Testis (tissue), 3 donors: ENCODE results near the gene MPG. TPM values are rescaled to one million over a fixed set of nuclear protein-coding genes. Genes with fewer than 3 reads are reported as not detected.

Experiments
- DNase-seq: peaks from one replicate; pipeline ENCODE4 v3.0.0-alpha.2; 2019
- H3K27ac ChIP-seq, 2 donors: fragments of 200-600 bp; sonication (generic); one replicate each; pipeline ENCODE4 v1.5.1; 2019
- H3K27me3 ChIP-seq: fragments of 200-600 bp; sonication (generic); one replicate; pipeline ENCODE4 v1.5.1; 2019
- H3K36me3 ChIP-seq: fragments of 200-600 bp; sonication (generic); one replicate; pipeline ENCODE4 v1.5.1; 2017; ENCODE audit warnings: low read depth; ENCODE audit errors: missing control alignments
- H3K4me1 ChIP-seq: fragments of 200-600 bp; sonication (generic); one replicate; pipeline ENCODE4 v1.5.1; 2019
- H3K4me3 ChIP-seq, 2 donors: fragments of 200-600 bp; sonication (generic); one replicate each; pipeline ENCODE4 v1.5.1; 2017 to 2019
- H3K9me3 ChIP-seq: fragments of 200-600 bp; sonication (generic); one replicate; pipeline ENCODE4 v1.5.1; 2017
- POLR2A ChIP-seq: fragments of 450-650 bp; IDR thresholded peaks from one replicate; pipeline ENCODE4 v1.6.1; 2017; ENCODE audit warnings: antibody characterized with exemption, mild to moderate bottlenecking, moderate library complexity
- WGBS, 2 donors: methylation state at CpG; one replicate each; pipeline ENCODE4 v1.1.5; 2018; 5-methylcytosine and 5-hydroxymethylcytosine counted together
- intact Hi-C: fragments of 100-400 bp; cut with DNase I; formaldehyde crosslinking; loops from one replicate; pipeline ENCODE4 v1.15.1; 2023; ENCODE audit warnings: low total_unique reads
- polyA plus RNA-seq: library from polyadenylated mRNA; stranded (reverse); fragments of 350-450 nt; fragmentation: Illumina TruSeq; extraction: RNeasy Lipid Tissue Mini Kit (QIAGEN cat#74804); gene quantifications from one replicate; pipeline ENCODE4 v1.2.3, GENCODE V29; 2014; ENCODE audit warnings: low read depth, low replicate concordance; ENCODE audit not compliant: insufficient read depth
- total RNA-seq, 2 donors: library from RNA; depleted of rRNA; stranded (reverse); fragments of >200 nt; gene quantifications; one replicate each; pipeline ENCODE4 v1.2.3, GENCODE V29; 2016
- TF ChIP-seq, protein P1 (sequence below), 3 experiments: fragments of 450-650 bp in 2 of 3; fragments of 200-600 bp in 1 of 3; sonication (generic) in 1 of 3; IDR thresholded peaks; one replicate each; pipeline ENCODE4 v1.5.1; 2016 to 2019; ENCODE audit warnings: antibody characterized with exemption in 3 of 3, mild to moderate bottlenecking in 2 of 3, moderate library complexity in 1 of 3

MPG gene
- total and polyA plus RNA-seq, 3 donors from 2014 or later, result 42.6 to 61.7 (median 44.8) TPM

DNA sequence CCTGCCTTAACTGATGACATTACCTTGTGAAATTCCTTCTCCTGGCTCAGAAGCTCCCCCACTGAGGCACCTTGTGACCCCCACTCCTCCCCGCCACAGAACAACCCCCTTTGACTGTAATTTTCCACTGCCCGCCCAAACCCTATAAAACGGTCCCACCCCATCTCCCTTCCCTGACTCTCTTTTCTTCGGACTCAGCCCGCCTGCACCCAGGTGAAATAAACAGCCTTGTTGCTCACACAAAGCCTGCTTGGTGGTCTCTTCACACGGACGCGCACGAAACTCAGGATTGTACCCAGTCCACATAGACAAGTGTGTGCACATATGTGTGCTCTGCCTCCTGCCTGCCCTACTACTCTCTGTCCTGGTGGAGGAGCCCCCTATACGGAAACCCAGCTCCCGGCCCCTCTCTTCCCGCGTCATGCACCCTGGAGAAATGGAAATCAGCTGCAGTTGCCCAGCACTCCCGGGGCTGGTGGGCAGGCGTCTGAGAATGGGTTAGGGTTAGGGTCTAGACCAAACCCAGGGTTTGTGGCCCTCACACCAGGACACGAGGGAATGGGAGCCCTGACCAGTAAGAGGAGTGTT is 3.2 kb upstream of the MPG start:
- no peak for DNase-seq
- intact Hi-C loops, result no loop called here
- TF ChIP-seq POLR2A, result no peak
- TF ChIP-seq, protein P1, sequence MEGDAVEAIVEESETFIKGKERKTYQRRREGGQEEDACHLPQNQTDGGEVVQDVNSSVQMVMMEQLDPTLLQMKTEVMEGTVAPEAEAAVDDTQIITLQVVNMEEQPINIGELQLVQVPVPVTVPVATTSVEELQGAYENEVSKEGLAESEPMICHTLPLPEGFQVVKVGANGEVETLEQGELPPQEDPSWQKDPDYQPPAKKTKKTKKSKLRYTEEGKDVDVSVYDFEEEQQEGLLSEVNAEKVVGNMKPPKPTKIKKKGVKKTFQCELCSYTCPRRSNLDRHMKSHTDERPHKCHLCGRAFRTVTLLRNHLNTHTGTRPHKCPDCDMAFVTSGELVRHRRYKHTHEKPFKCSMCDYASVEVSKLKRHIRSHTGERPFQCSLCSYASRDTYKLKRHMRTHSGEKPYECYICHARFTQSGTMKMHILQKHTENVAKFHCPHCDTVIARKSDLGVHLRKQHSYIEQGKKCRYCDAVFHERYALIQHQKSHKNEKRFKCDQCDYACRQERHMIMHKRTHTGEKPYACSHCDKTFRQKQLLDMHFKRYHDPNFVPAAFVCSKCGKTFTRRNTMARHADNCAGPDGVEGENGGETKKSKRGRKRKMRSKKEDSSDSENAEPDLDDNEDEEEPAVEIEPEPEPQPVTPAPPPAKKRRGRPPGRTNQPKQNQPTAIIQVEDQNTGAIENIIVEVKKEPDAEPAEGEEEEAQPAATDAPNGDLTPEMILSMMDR (IDR thresholded peaks at IDR 0.05), result no peak
- H3K27ac ChIP-seq, result peak overlapping the region; percentile 80 to 89
- peaks cover 29% of the 10 kb centered on the region for H3K4me1 ChIP-seq
- H3K36me3 ChIP-seq, result no peaks in the 10 kb centered on the region
- H3K4me3 ChIP-seq, result no peak overlapping the region
- H3K9me3 ChIP-seq, result no peaks in the 10 kb centered on the region
- WGBS, 2 donors, result 84 to 94% methylated on average over 9 to 15 of the region's 16 CpGs
- H3K27me3 ChIP-seq, result no peaks in the 10 kb centered on the region

DNA sequence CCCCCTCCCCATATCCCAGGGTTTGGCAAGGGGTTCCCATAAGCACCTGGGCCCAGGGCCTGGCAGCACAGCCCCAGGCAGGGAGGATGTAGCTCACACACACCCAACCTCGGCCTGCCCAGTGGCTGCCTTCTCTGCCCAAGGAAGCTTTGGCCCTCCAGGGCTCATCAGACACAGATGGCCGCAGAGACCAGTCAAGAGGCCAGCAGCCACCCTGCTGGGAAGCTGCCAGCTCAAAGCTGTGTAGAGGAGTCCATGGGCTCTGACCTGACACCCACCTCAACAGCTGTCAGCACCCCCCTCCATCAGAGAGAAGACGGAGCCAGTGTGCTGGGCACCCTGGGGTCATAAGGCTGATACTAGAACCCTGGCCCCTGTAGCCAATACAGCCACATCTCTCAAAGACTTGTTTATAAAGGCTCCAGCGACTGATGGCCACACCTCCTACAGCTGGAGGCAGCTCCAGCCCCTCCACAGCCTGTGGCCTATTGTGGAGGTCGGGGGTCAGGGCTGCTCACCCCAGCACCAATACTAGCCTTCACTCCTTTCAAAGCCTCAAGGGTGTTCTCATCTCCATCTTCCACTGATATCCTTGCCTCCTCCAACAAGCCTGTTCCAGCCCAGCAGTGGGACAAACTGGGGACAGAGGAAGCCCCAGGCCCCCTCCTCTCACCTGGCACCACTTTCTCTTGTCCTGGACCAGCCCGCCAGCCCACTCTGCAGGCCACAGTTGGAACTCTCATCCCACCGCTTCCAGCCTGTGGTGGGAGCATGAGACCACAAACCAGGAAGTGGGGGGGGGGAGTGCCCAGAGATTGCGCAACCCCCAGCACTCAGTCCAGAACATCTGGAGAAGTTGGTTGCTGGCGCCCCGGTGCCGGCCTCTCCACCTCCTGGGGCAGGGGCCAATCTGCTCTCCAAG is 2.2 kb upstream of the MPG start:
- peak overlapping the region; percentile 80 to 89 for H3K27ac ChIP-seq
- DNase-seq, result peak; percentile 64
- H3K4me3 ChIP-seq, result no peak overlapping the region
- WGBS, 2 donors, result 56 to 59% methylated on average over 8 to 11 of the region's 11 CpGs
- intact Hi-C loops, result no loop called here
- no peaks in the 10 kb centered on the region for H3K27me3 ChIP-seq
- H3K36me3 ChIP-seq, result no peaks in the 10 kb centered on the region
- H3K4me1 ChIP-seq, result peaks cover 29% of the 10 kb centered on the region
- no peak for TF ChIP-seq POLR2A
- TF ChIP-seq, protein P1 (IDR thresholded peaks at IDR 0.05), result no peak
- no peaks in the 10 kb centered on the region for H3K9me3 ChIP-seq

DNA sequence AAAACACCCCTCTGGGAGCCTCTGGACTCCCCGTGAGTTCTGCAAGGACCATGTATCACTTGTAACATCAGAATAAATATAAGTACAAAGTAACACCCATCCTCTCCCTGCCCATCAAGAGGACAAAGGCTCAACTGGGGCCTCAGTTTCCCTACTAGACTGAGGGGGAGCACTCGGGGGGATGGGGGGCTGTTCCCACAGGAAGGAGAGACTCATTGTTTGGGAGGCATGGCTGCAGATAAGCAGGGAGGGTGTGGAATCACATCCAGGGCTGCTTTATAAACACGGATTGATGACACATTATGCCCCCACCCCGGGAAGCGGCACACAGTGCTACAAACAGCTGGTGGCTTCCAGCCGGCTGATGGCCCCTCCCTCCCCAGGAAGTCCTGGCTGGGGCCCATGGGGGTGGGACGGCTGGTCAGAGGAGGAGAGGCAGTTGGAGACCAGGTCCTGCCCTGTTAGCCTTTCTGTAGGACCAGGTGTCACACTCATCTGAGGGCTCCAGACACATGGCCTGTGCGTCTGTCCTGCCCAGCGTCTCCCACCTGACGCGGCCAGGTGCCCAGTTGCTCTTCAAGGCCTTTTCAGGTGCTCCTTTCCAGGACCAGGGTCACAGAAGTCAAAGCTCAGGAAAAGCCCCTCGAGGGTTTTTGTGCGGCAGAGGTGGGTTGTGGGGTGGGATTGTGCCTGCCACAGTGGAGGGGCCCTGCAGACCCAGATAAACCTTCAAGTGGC is 1.3 kb upstream of the MPG start:
- peak; percentile 60 for DNase-seq
- Histone ChIP-seq H3K36me3 (no peaks in the 10 kb centered on the region), H3K9me3 (no peaks in the 10 kb centered on the region), H3K27ac (peak overlapping the region; percentile 80 to 89), H3K4me3 (peak overlapping the region in 1 of 2 donors; percentile 80), H3K27me3 (no peaks in the 10 kb centered on the region), H3K4me1 (peaks cover 29% of the 10 kb centered on the region)
- 23 to 38% methylated on average over 6 to 13 of the region's 13 CpGs for WGBS, 2 donors
- intact Hi-C loops, result no loop called here
- TF ChIP-seq, protein P1 (IDR thresholded peaks at IDR 0.05), result no peak
- no peak for TF ChIP-seq POLR2A

DNA sequence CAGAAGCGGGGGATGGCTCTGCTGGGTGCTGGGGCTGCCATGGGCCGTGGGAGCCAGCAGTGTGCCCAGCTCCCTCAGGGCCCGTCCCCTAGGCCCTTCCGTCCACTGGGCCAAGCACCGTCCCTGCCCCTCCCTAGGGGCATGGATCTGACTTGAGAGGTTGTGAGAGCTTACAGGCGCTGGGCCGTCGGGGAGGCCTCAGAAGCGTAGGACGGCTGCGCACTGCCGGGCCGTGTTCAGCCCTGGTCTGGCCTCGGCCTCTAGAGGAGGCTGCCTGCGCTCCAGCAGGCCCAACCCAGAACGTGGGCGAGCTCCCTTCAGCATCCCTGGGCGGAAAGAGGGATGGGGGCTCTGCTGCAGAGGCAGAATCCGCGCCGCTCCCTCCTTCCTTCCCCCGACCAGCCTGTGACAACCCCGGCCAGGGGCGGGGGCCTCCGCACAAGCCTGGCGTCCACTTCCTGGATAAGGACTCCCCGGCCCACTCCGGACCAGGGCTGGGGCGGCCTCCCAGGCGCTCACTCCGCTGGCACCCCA is 685 bp upstream of the MPG start:
- Histone ChIP-seq H3K4me3 (peak overlapping the region; percentile 80 to 86), H3K9me3 (no peaks in the 10 kb centered on the region), H3K27ac (peak overlapping the region; percentile 80 to 89), H3K36me3 (no peaks in the 10 kb centered on the region), H3K4me1 (peaks cover 29% of the 10 kb centered on the region), H3K27me3 (no peaks in the 10 kb centered on the region)
- no peak for TF ChIP-seq POLR2A
- TF ChIP-seq, protein P1 (IDR thresholded peaks at IDR 0.05), result no peak
- WGBS, 2 donors, result 11 to 30% methylated on average over 5 to 13 of the region's 31 CpGs
- DNase-seq, result peak; percentile 51
- intact Hi-C loops, result no loop called here
